Measurements from ENCODE around the gene WDR62.
A peak's percentile ranks its signal among the peaks of the same experiment; 100 is the strongest.

WDR62 gene

DNA sequence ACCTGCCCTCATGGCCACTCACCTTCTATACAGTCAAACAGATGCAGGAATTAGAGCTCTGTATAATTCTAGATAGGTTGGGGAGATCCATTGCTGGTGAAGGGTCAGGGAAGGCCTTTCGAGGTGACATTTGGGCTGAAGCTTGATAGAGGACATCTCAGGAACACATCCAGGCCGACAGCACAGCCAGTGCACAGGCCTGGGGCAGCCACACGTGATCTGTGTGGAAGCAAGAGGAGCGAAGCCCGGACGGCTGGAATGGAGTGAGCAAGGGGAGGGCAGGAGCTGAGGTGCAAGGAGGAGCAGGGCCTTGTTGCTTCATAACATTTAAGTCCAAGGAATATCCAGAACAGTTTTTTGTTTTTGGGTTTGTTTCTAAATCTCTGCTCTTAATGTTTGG, 51.7 kb downstream of the WDR62 start:
- no peaks in the 10 kb centered on the region for H3K9me3 Mint-ChIP-seq
- peaks cover 2% of the 10 kb centered on the region for H3K36me3 Mint-ChIP-seq (ENCODE audit: low read depth)
- H3K27ac Mint-ChIP-seq, result no peak overlapping the region
- ATAC-seq, result no peak
- no peak for DNase-seq
- H3K4me1 Mint-ChIP-seq, result no peaks in the 10 kb centered on the region
- no peaks in the 10 kb centered on the region for H3K27me3 Mint-ChIP-seq
- no peak overlapping the region for H3K4me3 Mint-ChIP-seq

DNA sequence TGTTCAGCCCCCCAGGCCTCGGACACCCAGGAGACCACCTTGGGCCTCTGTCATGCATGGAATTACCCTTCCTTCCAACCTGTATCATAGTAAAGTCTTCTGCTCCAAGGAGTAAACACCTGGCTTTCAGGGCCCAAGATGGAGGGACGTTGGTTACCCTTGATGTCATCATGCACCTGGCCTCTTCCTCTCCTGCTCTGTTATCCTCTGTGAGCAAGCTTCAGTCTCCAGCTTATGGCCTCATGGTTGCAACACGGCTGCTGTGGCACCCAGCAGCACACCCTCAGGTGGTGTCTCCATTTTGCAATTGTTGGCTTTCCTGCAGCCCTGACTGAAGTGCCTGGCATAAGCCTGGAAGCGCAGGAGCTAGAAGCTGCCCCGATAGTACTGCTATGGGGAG, 52.3 kb downstream of the WDR62 start:
- DNase-seq, result no peak
- H3K4me1 Mint-ChIP-seq, result no peaks in the 10 kb centered on the region
- H3K9me3 Mint-ChIP-seq, result no peaks in the 10 kb centered on the region
- no peaks in the 10 kb centered on the region for H3K27me3 Mint-ChIP-seq
- peaks cover 2% of the 10 kb centered on the region for H3K36me3 Mint-ChIP-seq (ENCODE audit: low read depth)
- H3K4me3 Mint-ChIP-seq, result no peak overlapping the region
- ATAC-seq, result no peak
- no peak overlapping the region for H3K27ac Mint-ChIP-seq

DNA sequence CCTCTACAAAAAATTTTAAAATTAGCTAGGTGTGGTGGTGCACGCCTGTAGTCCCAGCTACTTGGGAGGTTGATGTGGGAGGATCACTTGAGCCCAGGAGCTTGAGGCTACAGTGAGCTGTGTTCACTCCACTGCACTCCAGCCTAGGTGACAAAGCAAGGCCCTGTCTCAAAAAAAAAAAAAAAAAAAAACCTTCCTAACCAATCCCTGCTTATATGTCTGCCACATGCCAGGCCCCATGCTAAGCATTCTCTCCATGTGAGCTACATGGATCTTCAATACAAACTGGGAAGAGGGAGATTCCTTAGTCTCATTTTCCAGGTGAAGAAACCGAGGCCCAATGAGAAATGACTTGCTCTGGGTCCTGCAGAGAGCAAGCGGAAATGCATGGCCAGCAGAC, 54.0 kb downstream of the WDR62 start:
- peaks cover 12% of the 10 kb centered on the region for H3K36me3 Mint-ChIP-seq (ENCODE audit: low read depth)
- H3K4me3 Mint-ChIP-seq, result no peak overlapping the region
- H3K27ac Mint-ChIP-seq, result no peak overlapping the region
- no peaks in the 10 kb centered on the region for H3K9me3 Mint-ChIP-seq
- ATAC-seq, result no peak
- peaks cover 7% of the 10 kb centered on the region for H3K4me1 Mint-ChIP-seq
- DNase-seq, result no peak
- no peaks in the 10 kb centered on the region for H3K27me3 Mint-ChIP-seq

GRCh38 chr19:36110487-36111199, 55.9 kb downstream of the WDR62 start, which contains the start of gene OVOL3:
Gene OVOL3 (plus strand): TSS chr19:36111143. CDS start chr19:36111203, 60 bp downstream.
- no peak within 1 kb of the TSS for H3K27ac Mint-ChIP-seq
- H3K27me3 Mint-ChIP-seq, result peaks cover 5% of the 10 kb centered on the region

DNA sequence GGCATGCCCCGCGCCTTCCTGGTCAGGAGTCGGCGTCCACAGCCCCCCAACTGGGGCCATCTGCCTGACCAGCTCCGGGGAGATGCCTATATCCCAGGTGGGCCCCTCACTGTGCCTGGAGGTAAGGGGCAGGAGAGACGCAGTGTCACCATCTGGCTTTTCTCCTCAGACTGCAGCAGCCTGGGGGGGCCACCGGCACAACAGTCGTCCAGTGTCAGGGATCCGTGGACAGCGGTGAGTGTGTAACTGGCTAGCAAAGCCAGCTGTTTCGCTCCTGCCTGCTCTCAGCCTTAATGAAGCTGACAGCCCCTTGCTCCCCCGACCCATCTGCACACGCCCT, 56.5 kb downstream of the WDR62 start:
- Mint-ChIP-seq H3K27me3 (peaks cover 5% of the 10 kb centered on the region), H3K27ac (no peak overlapping the region), H3K4me3 (no peak overlapping the region), H3K9me3 (no peaks in the 10 kb centered on the region), H3K36me3 (ENCODE audit: low read depth) (peaks cover 21% of the 10 kb centered on the region), H3K4me1 (peaks cover 25% of the 10 kb centered on the region)
- DNase-seq (no peak), ATAC-seq (no peak)

More at GRCh38 chr19:36110487-36111199, 55.9 kb downstream of the WDR62 start, which contains the start of gene OVOL3:
- Mint-ChIP-seq H3K36me3 (ENCODE audit: low read depth) (peaks cover 21% of the 10 kb centered on the region), H3K9me3 (no peaks in the 10 kb centered on the region), H3K4me3 (no peak within 1 kb of the TSS), H3K4me1 (peaks cover 21% of the 10 kb centered on the region)
- DNase-seq (no peak), ATAC-seq (no peak)

DNA sequence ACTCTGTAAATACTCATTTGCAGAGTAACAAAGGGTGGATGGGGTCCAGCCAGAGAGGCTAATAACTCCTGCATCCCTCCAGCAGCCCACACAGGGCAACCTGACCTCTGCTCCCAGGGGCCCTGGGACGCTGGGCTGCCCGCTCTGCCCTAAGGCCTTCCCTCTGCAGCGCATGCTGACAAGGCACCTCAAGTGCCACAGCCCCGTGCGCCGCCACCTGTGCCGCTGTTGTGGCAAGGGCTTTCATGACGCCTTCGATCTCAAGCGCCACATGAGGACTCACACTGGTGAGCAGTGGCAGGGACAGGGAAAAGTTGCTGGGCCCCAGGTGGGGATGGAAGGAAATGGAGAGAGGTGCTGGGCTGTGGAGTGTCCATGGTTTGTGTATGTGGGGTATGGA, 58.0 kb downstream of the WDR62 start:
- Mint-ChIP-seq H3K27ac (peak overlapping the region; percentile 25), H3K27me3 (peaks cover 5% of the 10 kb centered on the region), H3K4me3 (peak overlapping the region; percentile 95), H3K36me3 (ENCODE audit: low read depth) (peaks cover 25% of the 10 kb centered on the region), H3K9me3 (no peaks in the 10 kb centered on the region), H3K4me1 (peaks cover 35% of the 10 kb centered on the region)
- DNase-seq (no peak), ATAC-seq (no peak)

DNA sequence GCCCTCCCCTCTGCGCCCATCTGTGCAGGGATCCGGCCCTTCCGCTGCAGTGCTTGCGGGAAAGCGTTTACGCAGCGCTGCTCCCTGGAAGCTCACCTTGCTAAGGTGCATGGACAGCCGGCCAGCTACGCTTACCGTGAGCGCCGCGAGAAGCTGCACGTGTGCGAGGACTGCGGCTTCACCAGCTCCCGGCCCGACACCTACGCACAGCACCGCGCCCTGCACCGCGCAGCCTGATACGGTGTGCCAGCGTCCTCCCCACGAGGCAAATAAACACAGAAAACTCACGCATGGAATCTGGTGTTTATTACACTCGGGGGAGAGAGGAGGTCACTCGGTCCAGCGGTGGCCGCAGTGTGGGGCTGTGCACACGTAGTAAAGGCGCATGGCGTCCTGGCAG, 58.7 kb downstream of the WDR62 start:
- Mint-ChIP-seq H3K9me3 (no peaks in the 10 kb centered on the region), H3K27ac (peak overlapping the region; percentile 99), H3K4me3 (peak overlapping the region; percentile 95), H3K36me3 (ENCODE audit: low read depth) (peaks cover 27% of the 10 kb centered on the region), H3K4me1 (peaks cover 40% of the 10 kb centered on the region), H3K27me3 (peaks cover 5% of the 10 kb centered on the region)
- ATAC-seq (no peak), DNase-seq (no peak)

DNA sequence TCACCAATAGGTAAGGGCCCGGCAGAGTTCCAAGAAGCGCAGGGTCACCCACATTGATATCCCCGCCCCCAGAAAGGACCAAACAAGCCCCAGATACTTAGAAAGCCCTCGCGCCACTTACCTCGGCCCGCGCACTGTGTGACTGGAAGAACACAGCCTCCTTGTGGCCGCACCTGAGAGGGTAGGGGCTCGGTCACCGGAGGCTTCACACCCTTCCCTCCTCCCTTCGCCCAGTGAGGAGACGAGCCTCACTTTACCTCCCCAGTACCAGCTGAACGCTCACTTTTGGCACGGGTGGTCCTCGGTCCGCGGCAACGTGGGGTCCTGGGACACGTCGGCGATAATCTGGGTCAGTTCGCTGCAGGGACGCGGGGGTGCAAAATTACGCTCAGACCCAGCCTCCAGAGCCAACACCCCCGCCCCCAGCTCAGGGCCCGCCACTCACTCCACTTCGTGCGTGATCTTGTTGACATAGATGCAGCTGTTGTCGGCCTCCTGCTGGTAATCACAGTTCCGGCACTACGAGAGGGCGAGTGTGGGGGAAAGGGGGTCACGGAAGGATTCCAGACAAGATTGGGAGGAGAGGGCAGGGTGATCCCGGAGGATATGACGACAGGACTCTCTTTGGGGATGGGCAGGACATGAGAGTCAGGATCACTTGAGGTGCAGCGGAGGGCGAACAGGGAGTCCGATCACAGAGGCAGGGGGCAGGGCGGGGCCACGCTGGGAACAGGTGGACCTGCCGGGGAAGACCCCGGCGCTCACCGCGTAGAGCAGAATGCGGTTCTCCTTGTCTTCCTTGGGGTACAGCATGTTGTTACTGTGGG, 59.4 kb downstream of the WDR62 start:
- DNase-seq, result no peak
- Mint-ChIP-seq H3K4me3 (peak overlapping the region; percentile 95), H3K27ac (peak overlapping the region; percentile 99), H3K27me3 (peaks cover 5% of the 10 kb centered on the region), H3K9me3 (no peaks in the 10 kb centered on the region), H3K36me3 (ENCODE audit: low read depth) (peaks cover 30% of the 10 kb centered on the region), H3K4me1 (peaks cover 40% of the 10 kb centered on the region)
- no peak for ATAC-seq

DNA sequence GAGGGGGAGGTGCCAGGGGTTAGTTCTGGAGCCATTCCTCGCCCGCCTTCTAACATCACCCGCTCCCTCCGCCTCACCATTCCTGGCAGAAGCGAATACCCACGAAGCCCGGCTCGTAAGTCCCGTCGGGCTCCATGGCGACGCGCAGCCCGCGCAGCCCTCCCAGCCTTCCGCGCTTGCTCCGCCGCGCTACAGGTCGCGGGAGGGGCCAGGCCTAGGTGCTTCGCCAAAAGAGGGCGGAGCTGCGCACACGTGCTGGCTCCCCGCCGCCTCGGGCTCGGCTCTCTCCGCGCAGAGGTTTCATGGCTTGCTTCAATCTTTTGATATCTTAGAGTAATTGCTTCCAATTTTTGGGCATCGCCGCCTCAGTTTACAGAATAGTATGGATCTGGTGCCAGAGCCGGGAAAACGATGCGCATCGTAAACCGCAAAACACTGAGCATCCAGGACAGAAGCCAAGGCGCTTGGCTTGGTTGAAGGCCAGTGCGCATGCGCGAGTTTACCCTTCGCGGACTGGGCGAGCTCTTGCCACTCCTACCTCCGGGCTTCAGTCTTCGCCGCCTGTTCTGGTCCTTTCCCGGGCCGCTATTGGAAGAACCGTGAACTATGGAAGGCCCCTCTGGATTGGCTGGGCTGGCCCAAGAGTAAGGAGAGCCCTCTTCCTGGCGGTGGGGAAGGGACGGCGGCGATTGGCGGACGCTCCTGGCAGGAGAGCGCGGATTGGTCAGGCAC, 60.2 kb downstream of the WDR62 start, which contains the start of gene POLR2I:
POLR2I (minus strand) TSS at position 155 of the 732 bp plus-strand sequence; CDS start at position 136, 19 bp downstream.
- ATAC-seq, result peak; percentile 92
- peak within 1 kb of the TSS; percentile 99 for H3K27ac Mint-ChIP-seq
- peak; percentile 99 for DNase-seq

DNA sequence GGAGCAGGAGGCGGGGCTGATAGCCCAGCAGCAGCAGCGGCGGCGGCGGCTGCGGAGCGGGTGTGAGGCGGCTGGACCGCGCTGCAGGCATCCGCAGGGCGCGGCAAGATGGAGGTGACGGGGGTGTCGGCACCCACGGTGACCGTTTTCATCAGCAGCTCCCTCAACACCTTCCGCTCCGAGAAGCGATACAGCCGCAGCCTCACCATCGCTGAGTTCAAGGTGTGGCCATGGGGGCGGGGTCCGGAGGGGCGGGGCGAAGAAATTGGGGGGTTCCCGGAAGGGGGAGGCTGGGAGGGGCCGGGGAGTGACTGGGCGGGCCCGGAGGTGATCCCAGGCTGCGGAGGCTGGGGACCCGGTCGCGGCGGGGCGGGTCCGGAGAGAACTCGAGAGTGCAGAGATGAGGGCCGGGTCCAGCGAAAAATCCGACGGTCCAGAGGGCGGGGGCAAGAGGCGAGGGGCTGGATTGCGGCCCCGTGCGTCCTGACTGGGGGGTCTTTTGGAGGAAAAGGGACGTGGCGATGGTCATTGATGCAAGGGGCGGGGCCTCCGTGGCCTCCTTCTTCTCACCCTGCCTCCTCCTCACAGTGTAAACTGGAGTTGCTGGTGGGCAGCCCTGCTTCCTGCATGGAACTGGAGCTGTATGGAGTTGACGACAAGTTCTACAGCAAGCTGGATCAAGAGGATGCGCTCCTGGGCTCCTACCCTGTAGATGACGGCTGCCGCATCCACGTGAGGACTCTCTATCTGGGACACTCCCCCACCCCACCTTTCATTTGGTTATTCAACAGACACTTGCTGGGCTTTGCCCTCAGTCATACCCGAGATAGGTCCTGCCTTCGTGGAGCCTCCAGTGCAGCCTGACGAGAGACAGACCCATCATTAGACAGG, 61.0 kb downstream of the WDR62 start, which contains the start of gene TBCB:
TBCB (plus strand) TSS at position 16 of the 891 bp plus-strand sequence; CDS start at position 109, 93 bp downstream.
- peak within 1 kb of the TSS; percentile 99 for H3K27ac Mint-ChIP-seq
- H3K36me3 Mint-ChIP-seq (ENCODE audit: low read depth), result peaks cover 30% of the 10 kb centered on the region
- H3K27me3 Mint-ChIP-seq, result peaks cover 5% of the 10 kb centered on the region
- ATAC-seq (peak; percentile 59), DNase-seq (peak; percentile 89)
- no peaks in the 10 kb centered on the region for H3K9me3 Mint-ChIP-seq
- H3K4me3 Mint-ChIP-seq, result peak within 1 kb of the TSS; percentile 95
- H3K4me1 Mint-ChIP-seq, result peaks cover 40% of the 10 kb centered on the region

More for the DNA sequence above, 60.2 kb downstream of the WDR62 start, which contains the start of gene POLR2I:
- H3K36me3 Mint-ChIP-seq (ENCODE audit: low read depth), result peaks cover 30% of the 10 kb centered on the region
- no peaks in the 10 kb centered on the region for H3K9me3 Mint-ChIP-seq
- peaks cover 40% of the 10 kb centered on the region for H3K4me1 Mint-ChIP-seq
- H3K4me3 Mint-ChIP-seq, result peak within 1 kb of the TSS; percentile 95
- H3K27me3 Mint-ChIP-seq, result peaks cover 5% of the 10 kb centered on the region

DNA sequence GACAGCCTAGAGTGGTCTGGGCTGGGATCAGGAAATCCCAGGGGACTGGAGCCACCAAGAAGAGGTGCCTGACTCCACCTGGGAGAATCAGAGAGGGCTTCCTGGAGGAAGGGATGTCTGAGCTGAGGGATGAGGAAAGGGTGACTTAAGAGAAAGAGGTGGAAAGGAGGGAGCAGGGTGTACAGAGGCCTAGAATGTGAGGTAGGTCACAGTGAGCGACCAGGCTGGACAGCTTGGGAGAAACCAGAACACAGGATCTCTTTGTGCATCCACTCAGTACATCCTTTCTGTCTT, 61.6 kb downstream of the WDR62 start:
- DNase-seq (no peak), ATAC-seq (no peak)
- Mint-ChIP-seq H3K4me1 (peaks cover 40% of the 10 kb centered on the region), H3K4me3 (peak overlapping the region; percentile 95), H3K27me3 (peaks cover 5% of the 10 kb centered on the region), H3K36me3 (ENCODE audit: low read depth) (peaks cover 30% of the 10 kb centered on the region), H3K27ac (peak overlapping the region; percentile 99), H3K9me3 (no peaks in the 10 kb centered on the region)

DNA sequence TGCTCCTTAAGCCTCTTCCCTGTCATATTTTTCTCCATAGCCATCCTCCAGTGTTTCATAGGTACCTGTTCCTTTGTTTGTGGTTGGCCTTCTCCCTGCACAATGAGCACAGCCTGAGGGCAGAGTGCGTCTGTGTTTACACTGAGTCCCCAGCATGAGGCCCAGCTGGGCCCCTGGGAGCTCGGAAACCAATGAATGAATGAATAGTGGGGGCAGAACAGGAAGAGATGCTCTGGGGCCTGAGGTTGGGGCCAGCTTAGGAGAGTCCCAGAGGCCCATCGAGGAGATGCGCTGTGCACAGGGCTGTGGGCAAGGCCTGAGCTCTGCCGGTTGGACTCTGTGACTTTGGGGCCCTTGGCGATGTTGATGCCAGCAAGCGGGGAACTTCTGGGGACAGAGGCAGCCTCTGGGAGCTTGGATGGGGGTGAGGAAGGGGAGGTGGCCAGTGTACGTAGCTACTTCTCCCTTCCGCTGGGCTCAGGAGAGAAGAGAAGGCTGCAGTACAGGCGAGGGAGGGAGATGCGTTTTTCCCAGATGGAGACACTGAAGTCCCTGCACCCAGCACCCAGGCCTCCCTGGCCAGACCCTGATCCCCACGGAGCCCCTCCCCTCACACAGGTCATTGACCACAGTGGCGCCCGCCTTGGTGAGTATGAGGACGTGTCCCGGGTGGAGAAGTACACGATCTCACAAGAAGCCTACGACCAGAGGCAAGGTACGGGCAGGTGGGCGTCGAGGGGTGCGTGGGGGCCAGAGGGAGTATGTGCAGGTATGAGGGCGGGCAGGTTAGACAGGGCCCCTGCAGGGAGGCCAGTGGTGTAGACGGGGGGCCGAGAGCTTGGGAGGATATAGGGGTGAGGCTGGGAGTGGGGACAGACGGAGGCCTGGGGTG, 65.6 kb downstream of the WDR62 start:
- peaks cover 20% of the 10 kb centered on the region for H3K4me1 Mint-ChIP-seq
- no peak overlapping the region for H3K4me3 Mint-ChIP-seq
- no peak for DNase-seq
- ATAC-seq, result no peak
- peaks cover 15% of the 10 kb centered on the region for H3K36me3 Mint-ChIP-seq (ENCODE audit: low read depth)
- no peak overlapping the region for H3K27ac Mint-ChIP-seq
- H3K9me3 Mint-ChIP-seq, result no peaks in the 10 kb centered on the region
- no peaks in the 10 kb centered on the region for H3K27me3 Mint-ChIP-seq

DNA sequence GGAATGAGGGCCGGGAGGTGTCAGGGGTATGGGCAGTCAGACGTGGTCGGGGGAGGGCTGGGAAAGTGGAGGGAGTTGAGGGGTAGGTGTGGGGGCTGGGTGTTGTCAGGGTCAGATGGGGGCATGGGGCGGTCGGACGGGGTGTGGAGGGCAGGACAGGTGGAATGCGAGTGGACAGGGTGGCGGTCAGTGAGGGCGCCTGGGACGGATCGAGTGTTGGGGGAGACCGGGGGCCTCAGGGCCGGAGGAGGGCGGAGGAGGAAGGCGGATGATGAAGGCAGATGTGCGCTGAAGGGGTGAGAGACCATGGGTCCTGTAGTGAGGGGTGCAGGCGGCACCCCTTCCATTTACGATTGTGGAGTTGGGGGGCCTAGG, 66.3 kb downstream of the WDR62 start:
- H3K36me3 Mint-ChIP-seq (ENCODE audit: low read depth), result peaks cover 22% of the 10 kb centered on the region
- no peak overlapping the region for H3K27ac Mint-ChIP-seq
- no peak for ATAC-seq
- H3K4me3 Mint-ChIP-seq, result no peak overlapping the region
- no peaks in the 10 kb centered on the region for H3K27me3 Mint-ChIP-seq
- DNase-seq, result no peak
- H3K9me3 Mint-ChIP-seq, result no peaks in the 10 kb centered on the region
- peaks cover 24% of the 10 kb centered on the region for H3K4me1 Mint-ChIP-seq

Data from activated naive CD8-positive, alpha-beta T cell treated with anti-CD3 and anti-CD28 coated beads, Interleukin-2, amount 50 U/mL, for 24 hours (primary cell).